Astrocyte (in vitro differentiated cells and primary cell): ENCODE results near the gene PTPRT. TPM values are rescaled to one million over a fixed set of nuclear protein-coding genes. Genes with fewer than 3 reads are reported as not detected.

Experiments used
- DNase-seq: peaks from one replicate; pipeline ENCODE4 v3.0.0-alpha.2; 2010; ENCODE audit warnings: low read depth
- FAIRE-seq: peaks from 2 replicates; lab custom pipeline; 2011; peaks lifted over from hg19 to GRCh38; lab: Jason Lieb, UNC
- H2AFZ ChIP-seq: 2 replicates; pipeline ENCODE4 v1.6.0; 2012; ENCODE audit warnings: low read depth, low read length, inconsistent platforms
- H3K27ac ChIP-seq: 2 replicates; pipeline ENCODE4 v1.5.1; 2011; ENCODE audit warnings: low read depth, low read length, inconsistent platforms
- H3K27me3 ChIP-seq: 2 replicates; pipeline ENCODE4 v1.6.0; 2011; ENCODE audit warnings: low read length, inconsistent platforms; ENCODE audit not compliant: insufficient read depth
- H3K36me3 ChIP-seq: 2 replicates; pipeline ENCODE4 v1.5.1; 2011; ENCODE audit warnings: low read length, inconsistent platforms; ENCODE audit not compliant: insufficient read depth
- H3K4me1 ChIP-seq: 2 replicates; pipeline ENCODE4 v1.5.1; 2011; ENCODE audit warnings: low read length, inconsistent platforms; ENCODE audit not compliant: insufficient read depth
- H3K4me2 ChIP-seq: 2 replicates; pipeline ENCODE4 v1.6.0; 2012; ENCODE audit warnings: low read length, inconsistent platforms
- H3K4me3 ChIP-seq: 2 replicates; pipeline ENCODE4 v1.5.1; 2011; ENCODE audit warnings: low read depth, mild to moderate bottlenecking, low read length, inconsistent platforms; ENCODE audit not compliant: insufficient read depth
- H3K79me2 ChIP-seq: 2 replicates; pipeline ENCODE4 v1.6.0; 2012; ENCODE audit warnings: mild to moderate bottlenecking, low read length, inconsistent platforms; ENCODE audit not compliant: insufficient read depth
- H3K9ac ChIP-seq: 2 replicates; pipeline ENCODE4 v1.6.0; 2012; ENCODE audit warnings: mild to moderate bottlenecking, low read length, inconsistent platforms
- H3K9me3 ChIP-seq: 2 replicates; pipeline ENCODE4 v1.5.1; 2012; ENCODE audit warnings: low read depth, mild to moderate bottlenecking, low read length, inconsistent platforms; ENCODE audit not compliant: insufficient read depth
- H4K20me1 ChIP-seq: 2 replicates; pipeline ENCODE4 v1.6.0; 2012; ENCODE audit warnings: low read length, inconsistent platforms; ENCODE audit not compliant: insufficient read depth
- H3K27ac Mint-ChIP-seq: one replicate; pipeline ENCODE4 v1.8.0; 2021; ENCODE audit warnings: mild to moderate bottlenecking, mixed read lengths; ENCODE audit not compliant: unreplicated experiment
- H3K27me3 Mint-ChIP-seq: one replicate; pipeline ENCODE4 v1.8.0; 2021; ENCODE audit warnings: low read depth, mixed read lengths; ENCODE audit not compliant: unreplicated experiment
- H3K36me3 Mint-ChIP-seq: one replicate; pipeline ENCODE4 v1.8.0; 2021; ENCODE audit warnings: low read depth, mixed read lengths; ENCODE audit not compliant: unreplicated experiment
- H3K4me1 Mint-ChIP-seq: one replicate; pipeline ENCODE4 v1.8.0; 2021; ENCODE audit warnings: low read depth, mixed read lengths; ENCODE audit not compliant: unreplicated experiment
- H3K4me3 Mint-ChIP-seq: one replicate; pipeline ENCODE4 v1.8.0; 2021; ENCODE audit warnings: mild to moderate bottlenecking, moderate library complexity, mixed read lengths; ENCODE audit not compliant: unreplicated experiment
- H3K9me3 Mint-ChIP-seq: one replicate; pipeline ENCODE4 v1.8.0; 2021; ENCODE audit warnings: mild to moderate bottlenecking, mixed read lengths; ENCODE audit not compliant: unreplicated experiment
- EZH2 ChIP-seq: IDR thresholded peaks from 2 replicates; pipeline ENCODE4 v1.6.1; 2012; ENCODE audit warnings: mild to moderate bottlenecking, low read length, inconsistent platforms; ENCODE audit not compliant: insufficient read depth
- total RNA-seq: library from RNA; stranded (reverse); gene quantifications from 2 replicates; pipeline ENCODE4 v1.2.1, GENCODE V29; 2021
- TF ChIP-seq, protein P1 (sequence below): IDR thresholded peaks from 2 replicates; pipeline ENCODE4 v1.5.1; 2011; ENCODE audit warnings: low read depth, mild to moderate bottlenecking, inconsistent platforms, low read length, moderate library complexity; ENCODE audit not compliant: insufficient read depth

The PTPRT gene
- total RNA-seq, 1 donor from 2014 or later = 0.25 TPM

DNA sequence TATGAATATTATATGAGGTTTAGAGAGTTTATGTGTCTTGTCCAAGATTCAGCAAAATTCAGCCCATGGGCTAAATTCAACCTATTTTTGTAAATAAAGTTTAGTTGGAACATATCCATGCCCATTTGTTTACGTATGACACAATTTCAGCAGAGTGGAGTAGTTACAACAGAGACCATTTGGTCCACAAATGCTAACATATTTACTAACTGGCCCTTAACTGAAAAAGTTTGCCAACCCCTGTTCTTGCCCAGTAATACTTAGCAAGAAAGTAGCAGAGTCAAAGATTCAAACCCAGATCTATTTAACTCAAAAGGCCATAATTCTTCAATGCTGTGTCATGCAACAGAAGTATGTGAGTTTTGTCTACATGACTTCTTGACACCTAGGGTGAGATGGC is 561.0 kb downstream of the PTPRT start:
- Histone ChIP-seq H3K4me2 (no peak overlapping the region), H3K9me3 (peaks cover 3% of the 10 kb centered on the region), H2AFZ (no peak overlapping the region), H3K4me3 (no peak overlapping the region), H3K4me1 (no peaks in the 10 kb centered on the region), H3K36me3 (no peaks in the 10 kb centered on the region), H3K79me2 (no peaks in the 10 kb centered on the region), H3K9ac (no peak overlapping the region), H3K27ac (no peak overlapping the region), H3K27me3 (no peaks in the 10 kb centered on the region), H4K20me1 (no peaks in the 10 kb centered on the region)
- no peak for TF ChIP-seq EZH2
- TF ChIP-seq, protein P1, sequence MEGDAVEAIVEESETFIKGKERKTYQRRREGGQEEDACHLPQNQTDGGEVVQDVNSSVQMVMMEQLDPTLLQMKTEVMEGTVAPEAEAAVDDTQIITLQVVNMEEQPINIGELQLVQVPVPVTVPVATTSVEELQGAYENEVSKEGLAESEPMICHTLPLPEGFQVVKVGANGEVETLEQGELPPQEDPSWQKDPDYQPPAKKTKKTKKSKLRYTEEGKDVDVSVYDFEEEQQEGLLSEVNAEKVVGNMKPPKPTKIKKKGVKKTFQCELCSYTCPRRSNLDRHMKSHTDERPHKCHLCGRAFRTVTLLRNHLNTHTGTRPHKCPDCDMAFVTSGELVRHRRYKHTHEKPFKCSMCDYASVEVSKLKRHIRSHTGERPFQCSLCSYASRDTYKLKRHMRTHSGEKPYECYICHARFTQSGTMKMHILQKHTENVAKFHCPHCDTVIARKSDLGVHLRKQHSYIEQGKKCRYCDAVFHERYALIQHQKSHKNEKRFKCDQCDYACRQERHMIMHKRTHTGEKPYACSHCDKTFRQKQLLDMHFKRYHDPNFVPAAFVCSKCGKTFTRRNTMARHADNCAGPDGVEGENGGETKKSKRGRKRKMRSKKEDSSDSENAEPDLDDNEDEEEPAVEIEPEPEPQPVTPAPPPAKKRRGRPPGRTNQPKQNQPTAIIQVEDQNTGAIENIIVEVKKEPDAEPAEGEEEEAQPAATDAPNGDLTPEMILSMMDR = no peak
- Mint-ChIP-seq H3K27me3 (peaks cover 2% of the 10 kb centered on the region), H3K27ac (no peak overlapping the region), H3K9me3 (peaks cover 7% of the 10 kb centered on the region), H3K4me1 (no peaks in the 10 kb centered on the region), H3K4me3 (no peak overlapping the region), H3K36me3 (no peaks in the 10 kb centered on the region)
- FAIRE-seq (no peak), DNase-seq (no peak)

DNA sequence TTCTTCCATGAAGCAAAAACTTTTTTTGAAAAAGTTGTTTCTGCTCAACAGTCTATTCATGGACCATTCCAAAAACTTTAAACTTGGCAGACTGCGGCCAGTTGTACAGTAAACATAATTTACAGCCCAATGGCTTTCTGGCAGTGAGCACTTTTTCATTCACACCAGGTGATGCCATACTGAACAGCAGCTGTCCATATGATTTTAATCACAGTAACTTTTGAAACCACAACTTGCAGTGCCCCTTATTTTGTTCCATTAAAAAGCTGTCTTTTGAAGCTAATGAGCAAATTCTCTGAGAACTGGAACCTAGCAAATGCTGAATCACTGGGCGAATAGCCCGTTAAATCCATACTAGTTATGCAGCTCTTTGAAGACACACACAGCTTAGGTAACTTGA is 576.6 kb downstream of the PTPRT start:
- Histone ChIP-seq H3K9ac (no peak overlapping the region), H3K36me3 (no peaks in the 10 kb centered on the region), H3K79me2 (no peaks in the 10 kb centered on the region), H3K27me3 (no peaks in the 10 kb centered on the region), H3K4me2 (no peak overlapping the region), H2AFZ (no peak overlapping the region), H3K27ac (no peak overlapping the region), H3K9me3 (peaks cover 4% of the 10 kb centered on the region), H4K20me1 (no peaks in the 10 kb centered on the region), H3K4me3 (no peak overlapping the region), H3K4me1 (no peaks in the 10 kb centered on the region)
- no peak for TF ChIP-seq EZH2
- TF ChIP-seq, protein P1 = no peak
- no peak overlapping the region for H3K27ac Mint-ChIP-seq
- no peak for DNase-seq
- H3K36me3 Mint-ChIP-seq = no peaks in the 10 kb centered on the region
- peaks cover 4% of the 10 kb centered on the region for H3K9me3 Mint-ChIP-seq
- FAIRE-seq = no peak
- no peaks in the 10 kb centered on the region for H3K27me3 Mint-ChIP-seq
- no peak overlapping the region for H3K4me3 Mint-ChIP-seq
- no peaks in the 10 kb centered on the region for H3K4me1 Mint-ChIP-seq

DNA sequence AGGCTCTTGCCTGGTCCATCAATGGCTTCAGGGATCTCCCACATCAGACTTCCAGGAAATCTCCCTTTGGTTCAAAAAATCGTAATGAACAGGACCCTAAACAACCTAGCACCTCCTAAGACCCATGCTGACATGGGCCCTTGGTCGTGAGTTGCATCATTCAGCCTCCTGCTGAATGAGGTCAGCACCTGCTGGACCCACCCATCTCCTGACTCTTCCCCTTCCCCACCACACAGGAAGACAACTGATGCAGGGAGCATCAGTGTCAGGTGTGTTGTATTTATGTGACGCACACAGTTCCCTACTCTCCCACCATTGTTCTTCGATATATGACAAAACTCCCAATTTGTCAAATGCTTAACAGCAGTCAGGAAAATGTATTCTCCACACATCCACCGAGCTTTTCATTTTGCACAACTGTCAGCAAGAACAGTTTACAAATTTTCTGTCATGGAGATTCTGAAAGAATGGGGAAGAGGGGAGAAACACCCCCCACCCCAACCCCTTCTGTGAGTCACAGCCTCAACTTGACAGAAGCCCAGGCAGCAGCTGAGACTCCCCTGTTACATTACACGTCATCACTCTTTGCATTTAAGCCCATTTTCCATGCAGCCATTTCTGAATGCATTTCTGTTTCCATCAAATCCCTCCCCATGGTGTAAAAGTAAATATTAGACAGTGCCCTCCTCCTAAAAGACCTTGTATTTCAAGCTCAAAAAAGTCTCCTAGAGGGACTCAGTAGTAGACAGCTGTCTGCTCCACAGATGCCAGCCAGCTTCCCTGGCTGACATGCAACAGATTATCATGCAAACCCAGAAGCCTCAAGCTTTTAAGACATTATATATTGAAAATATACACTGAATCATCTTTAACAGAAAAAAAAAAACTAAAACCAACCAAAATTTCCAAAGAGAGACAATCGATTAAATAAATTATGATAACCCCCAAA is 577.5 kb downstream of the PTPRT start:
- no peak overlapping the region for H3K4me3 Mint-ChIP-seq
- no peak overlapping the region for H3K27ac Mint-ChIP-seq
- H3K36me3 ChIP-seq = no peaks in the 10 kb centered on the region
- H2AFZ ChIP-seq = no peak overlapping the region
- no peak overlapping the region for H3K9ac ChIP-seq
- no peaks in the 10 kb centered on the region for H3K4me1 ChIP-seq
- H4K20me1 ChIP-seq = no peaks in the 10 kb centered on the region
- H3K4me3 ChIP-seq = no peak overlapping the region
- DNase-seq (no peak), FAIRE-seq (no peak)
- no peaks in the 10 kb centered on the region for H3K27me3 Mint-ChIP-seq
- no peaks in the 10 kb centered on the region for H3K79me2 ChIP-seq
- peaks cover 6% of the 10 kb centered on the region for H3K9me3 Mint-ChIP-seq
- no peak overlapping the region for H3K27ac ChIP-seq
- no peak overlapping the region for H3K4me2 ChIP-seq
- H3K27me3 ChIP-seq = no peaks in the 10 kb centered on the region
- no peaks in the 10 kb centered on the region for H3K4me1 Mint-ChIP-seq
- H3K9me3 ChIP-seq = peaks cover 4% of the 10 kb centered on the region
- TF ChIP-seq, protein P1 = no peak
- no peak for TF ChIP-seq EZH2
- H3K36me3 Mint-ChIP-seq = no peaks in the 10 kb centered on the region
